H1 (cell line): ENCODE results near the gene SPDYE5. TPM values are rescaled to one million over a fixed set of nuclear protein-coding genes. Genes with fewer than 3 reads are reported as not detected.

Source experiments
- CTCF ChIA-PET: fragments of 300-600 bp; sonication (Branson Sonifier 250); formaldehyde crosslinking; loops from one replicate; lab custom pipeline; 2021; ENCODE audit not compliant: partially characterized antibody; lab: Charles Lee
- POLR2A ChIA-PET: fragments of 300-600 bp; sonication (Branson Sonifier 250); formaldehyde crosslinking; loops from one replicate; lab custom pipeline; 2021; ENCODE audit warnings: inconsistent platforms; ENCODE audit not compliant: partially characterized antibody; lab: Charles Lee
- DNase-seq, 2 experiments: peaks; one replicate each; pipeline versions ENCODE4 v3.0.0 to v3.0.0-alpha.2; 2010 to 2022; ENCODE audit warnings: low spot score in 2 of 2, low read depth in 1 of 2, mixed read lengths in 1 of 2
- FAIRE-seq: peaks from 2 replicates; lab custom pipeline; 2011; peaks lifted over from hg19 to GRCh38; lab: Jason Lieb, UNC
- H2AFZ ChIP-seq: 2 replicates; pipeline ENCODE4 v1.8.1; 2012; ENCODE audit warnings: low read length, inconsistent platforms
- H2AK5ac ChIP-seq: 2 replicates; pipeline ENCODE4 v1.6.1; 2013; ENCODE audit warnings: low read depth, low read length
- H2BK120ac ChIP-seq: replicated peaks from 2 replicates; pipeline ENCODE3; 2013; ENCODE audit warnings: low read depth, low read length, inconsistent platforms
- H2BK12ac ChIP-seq: 2 replicates; pipeline ENCODE4 v1.6.1; 2013; ENCODE audit warnings: low read depth, low read length
- H2BK15ac ChIP-seq: 2 replicates; pipeline ENCODE4 v1.6.1; 2013; ENCODE audit warnings: low read length
- H2BK20ac ChIP-seq: 2 replicates; pipeline ENCODE4 v1.6.1; 2013; ENCODE audit warnings: low read length
- H2BK5ac ChIP-seq: 2 replicates; pipeline ENCODE4 v1.6.1; 2013; ENCODE audit warnings: low read depth, low read length
- H3K14ac ChIP-seq: 2 replicates; pipeline ENCODE4 v1.6.1; 2013; ENCODE audit warnings: inconsistent platforms; ENCODE audit not compliant: insufficient read length
- H3K18ac ChIP-seq: 2 replicates; pipeline ENCODE4 v1.6.1; 2013; ENCODE audit warnings: low read length; ENCODE audit errors: extremely low read depth
- H3K23ac ChIP-seq: 2 replicates; pipeline ENCODE4 v1.6.1; 2013; ENCODE audit warnings: inconsistent platforms; ENCODE audit not compliant: insufficient read length
- H3K23me2 ChIP-seq: 2 replicates; pipeline ENCODE4 v1.6.1; 2013; ENCODE audit warnings: low read depth, low read length
- H3K27ac ChIP-seq: 2 replicates; pipeline ENCODE4 v1.6.1; 2011; ENCODE audit warnings: low read depth, low read length, inconsistent platforms
- H3K27me3 ChIP-seq, 4 experiments: replicated peaks in 1 of 4; 1 replicate in 1 of 4; 2 replicates in 3 of 4; pipeline versions ENCODE4 v1.6.1 to v1.8.1; 2011 to 2013; ENCODE audit warnings: low read length in 3 of 4, mild to moderate bottlenecking in 3 of 4, inconsistent platforms in 2 of 4, mixed read lengths in 2 of 4, moderate library complexity in 1 of 4; ENCODE audit not compliant: control insufficient read depth in 3 of 4, insufficient read depth in 3 of 4; ENCODE audit errors: extremely low read depth in 1 of 4
- H3K36me3 ChIP-seq, 4 experiments: 2 replicates each; pipeline versions ENCODE4 v1.6.1 to v1.8.1; 2011 to 2013; ENCODE audit warnings: mild to moderate bottlenecking in 4 of 4, low read length in 3 of 4, moderate library complexity in 2 of 4, control low read depth in 1 of 4, inconsistent platforms in 1 of 4; ENCODE audit not compliant: insufficient read depth in 4 of 4, control insufficient read depth in 2 of 4
- H3K4ac ChIP-seq: replicated peaks from 2 replicates; pipeline ENCODE3; 2013; ENCODE audit warnings: low read length, low read depth, mixed read lengths, inconsistent platforms; ENCODE audit not compliant: insufficient read length
- H3K4me1 ChIP-seq, 4 experiments: replicated peaks in 1 of 4; 1 replicate in 1 of 4; 2 replicates in 3 of 4; pipeline versions ENCODE4 v1.6.1 to v1.8.1; 2011 to 2013; ENCODE audit warnings: low read length in 3 of 4, inconsistent platforms in 2 of 4, mixed read lengths in 1 of 4; ENCODE audit not compliant: insufficient read depth in 4 of 4, control insufficient read depth in 3 of 4
- H3K4me2 ChIP-seq, 2 experiments: 2 replicates each; pipeline versions ENCODE4 v1.6.1 to v1.8.1; 2011 to 2013; ENCODE audit warnings: low read depth in 2 of 2, low read length in 2 of 2, control low read depth in 1 of 2, inconsistent platforms in 1 of 2, mild to moderate bottlenecking in 1 of 2; ENCODE audit not compliant: insufficient read depth in 1 of 2
- H3K4me3 ChIP-seq, 4 experiments: fragments of 200-600, 300-600 bp in 1 of 4; sonication (generic), shearing (Covaris generic), sonication (Bioruptor Twin) in 1 of 4; 2 replicates each; pipeline versions ENCODE4 v1.5.1 to v1.8.1; 2011 to 2016; ENCODE audit warnings: low read length in 4 of 4, low read depth in 3 of 4, control low read depth in 2 of 4, inconsistent platforms in 2 of 4, mild to moderate bottlenecking in 2 of 4, mixed read lengths in 1 of 4, moderate library complexity in 1 of 4; ENCODE audit not compliant: insufficient read depth in 2 of 4; ENCODE audit errors: extremely low read depth in 1 of 4
- H3K56ac ChIP-seq: replicated peaks from 2 replicates; pipeline ENCODE3; 2013; ENCODE audit warnings: low read depth, mild to moderate bottlenecking, mixed read lengths, low read length, inconsistent platforms; ENCODE audit not compliant: insufficient read length
- H3K79me1 ChIP-seq: 2 replicates; pipeline ENCODE4 v1.6.1; 2013; ENCODE audit warnings: low read depth, low read length, control low read depth
- H3K79me2 ChIP-seq, 2 experiments: 2 replicates each; pipeline versions ENCODE4 v1.6.1 to v1.8.1; 2012 to 2013; ENCODE audit warnings: low read length in 2 of 2, mild to moderate bottlenecking in 2 of 2, inconsistent platforms in 1 of 2; ENCODE audit not compliant: insufficient read depth in 2 of 2, control insufficient read depth in 1 of 2
- H3K9ac ChIP-seq, 4 experiments: replicated peaks in 1 of 4; 1 replicate in 1 of 4; 2 replicates in 3 of 4; pipeline versions ENCODE4 v1.6.1 to v1.8.1; 2011 to 2013; ENCODE audit warnings: low read depth in 3 of 4, low read length in 3 of 4, control low read depth in 2 of 4, mild to moderate bottlenecking in 2 of 4, moderate library complexity in 2 of 4, inconsistent platforms in 1 of 4; ENCODE audit errors: extremely low read depth in 1 of 4
- H3K9me3 ChIP-seq, 2 experiments: 2 replicates each; pipeline versions ENCODE4 v1.6.1 to v1.8.1; 2012 to 2013; ENCODE audit warnings: mild to moderate bottlenecking in 2 of 2, moderate library complexity in 2 of 2, control low read depth in 1 of 2, inconsistent platforms in 1 of 2, low read depth in 1 of 2, low read length in 1 of 2, mixed read lengths in 1 of 2; ENCODE audit not compliant: insufficient read depth in 2 of 2
- H4K20me1 ChIP-seq, 2 experiments: replicated peaks in 1 of 2; 2 replicates each; pipeline versions ENCODE3 to v1.8.1; 2011 to 2013; ENCODE audit warnings: inconsistent platforms in 2 of 2, low read length in 2 of 2, mild to moderate bottlenecking in 1 of 2; ENCODE audit not compliant: insufficient read depth in 2 of 2, control insufficient read depth in 1 of 2
- H4K5ac ChIP-seq: 2 replicates; pipeline ENCODE4 v1.6.1; 2013; ENCODE audit warnings: low read length, low read depth, mixed read lengths, inconsistent platforms; ENCODE audit not compliant: insufficient read length
- H4K8ac ChIP-seq: 2 replicates; pipeline ENCODE4 v1.8.0; 2013; ENCODE audit warnings: mild to moderate bottlenecking, moderate library complexity, low read length, inconsistent platforms; ENCODE audit not compliant: insufficient read depth; ENCODE audit errors: extremely low read depth
- H4K91ac ChIP-seq: replicated peaks from 2 replicates; pipeline ENCODE3; 2013; ENCODE audit warnings: low read length, mixed read lengths, inconsistent platforms; ENCODE audit not compliant: insufficient read length
- CREB1 ChIP-seq: IDR thresholded peaks from 2 replicates; pipeline ENCODE4 v1.6.1; 2012; ENCODE audit warnings: inconsistent platforms
- EP300 ChIP-seq, 2 experiments: IDR thresholded peaks; 1 replicate in 1 of 2; 2 replicates in 1 of 2; pipeline ENCODE4 v1.6.1; 2011 to 2012; ENCODE audit warnings: low read depth in 2 of 2, low read length in 2 of 2, mild to moderate bottlenecking in 2 of 2, borderline replicate concordance in 1 of 2, inconsistent platforms in 1 of 2, moderate library complexity in 1 of 2
- EZH2 ChIP-seq: fragments of 200-600 bp; sonication (generic); IDR thresholded peaks from 2 replicates; pipeline ENCODE4 v1.7.1; 2012; ENCODE audit warnings: low read depth, mild to moderate bottlenecking, moderate library complexity, low read length, inconsistent platforms; ENCODE audit not compliant: severe bottlenecking
- HDAC6 ChIP-seq: IDR thresholded peaks from one replicate; pipeline ENCODE4 v1.7.1; 2012; ENCODE audit warnings: low read depth, mild to moderate bottlenecking, inconsistent platforms, low read length, moderate library complexity
- JUND ChIP-seq: IDR thresholded peaks from 2 replicates; pipeline ENCODE4 v1.6.1; 2011; ENCODE audit warnings: mild to moderate bottlenecking, improper control_type of control experiment, low read length
- MAFK ChIP-seq: IDR thresholded peaks from 2 replicates; pipeline ENCODE4 v1.6.1; 2012; ENCODE audit warnings: low read depth, mild to moderate bottlenecking, improper control_type of control experiment, low read length
- POLR2A ChIP-seq, 2 experiments: IDR thresholded peaks; 1 replicate in 1 of 2; 2 replicates in 1 of 2; pipeline ENCODE4 v1.6.1; 2011; ENCODE audit warnings: low read depth in 2 of 2, low read length in 2 of 2, mild to moderate bottlenecking in 2 of 2; ENCODE audit errors: control extremely low read depth in 1 of 2
- POLR2AphosphoS5 ChIP-seq: IDR thresholded peaks from 2 replicates; pipeline ENCODE4 v1.6.1; 2011; ENCODE audit warnings: low read depth, low read length
- TCF12 ChIP-seq: IDR thresholded peaks from 2 replicates; pipeline ENCODE4 v1.6.1; 2011; ENCODE audit warnings: low read depth, mild to moderate bottlenecking, low read length
- YY1 ChIP-seq: IDR thresholded peaks from 2 replicates; pipeline ENCODE4 v1.6.1; 2011; ENCODE audit warnings: low read depth, mild to moderate bottlenecking, low read length
- WGBS, 2 experiments: shearing (Covaris generic) in 1 of 2; methylation state at CpG; one replicate each; pipeline versions ENCODE4 v1.1.6 to v1.1.7; 2013 to 2015; ENCODE audit warnings: low lambda C conversion rate in 2 of 2, mixed read lengths in 2 of 2, inconsistent platforms in 1 of 2, low coverage in 1 of 2, missing lambda C conversion rate in 1 of 2; ENCODE audit not compliant: insufficient replicate concordance in 2 of 2, insufficient coverage in 1 of 2, insufficient read length in 1 of 2; ENCODE audit errors: extremely low coverage in 1 of 2, missing lambda C conversion rate in 1 of 2; 5-methylcytosine and 5-hydroxymethylcytosine counted together
- polyA plus RNA-seq, 7 experiments: library from polyadenylated mRNA; depleted of rRNA in 3 of 7; stranded (reverse) in 5 of 7; unstranded in 2 of 7; fragments of >200 nt in 5 of 7; fragments of 200-250 nt in 2 of 7; gene quantifications; 1 replicate in 5 of 7; 2 replicates in 1 of 7; 4 replicates in 1 of 7; pipeline versions ENCODE4 v1.2.1 to v1.2.3, GENCODE V29; 2011 to 2013; ENCODE audit warnings: missing spikeins in 2 of 7, mixed read lengths in 2 of 7
- total RNA-seq: library from RNA; stranded (reverse); fragmentation: NEBNext Ultra II Directional; extraction: Animal tissue kit (Norgen Biotek cat#: 25700); gene quantifications from 2 replicates; pipeline ENCODE4 v1.2.1, GENCODE V29; 2021

The SPDYE5 gene
- total and polyA plus RNA-seq, 2 of the 8 experiments (the other 6 are each of a cell fraction or from before 2014, with no cell fraction given): not detected

- no peak overlapping the region for H2BK15ac ChIP-seq
- no peak overlapping the region for H2BK20ac ChIP-seq
- no peak overlapping the region for H4K5ac ChIP-seq
- no peak overlapping the region for H3K4me2 ChIP-seq
- H3K4ac ChIP-seq: no peak overlapping the region
- H4K8ac ChIP-seq: no peak overlapping the region; the same call in 1 of the 2 replicates
- peak; percentile 85 for TF ChIP-seq JUND
- TF ChIP-seq TCF12: 0 out of 2 replicates have a peak, but pooled peaks have one; percentile 63
- no peak for TF ChIP-seq CREB1
- no peak for TF ChIP-seq EP300 (IDR thresholded peaks at IDR 0.05; ENCODE audit: borderline replicate concordance in 1 of 2, low read depth in 2 of 2, low read length in 2 of 2)
- peak; percentile 25; the same call in 1 of the 2 replicates for TF ChIP-seq MAFK
- 0 out of 3 replicates have a peak, but pooled peaks of 1 of the 2 experiments have one; percentile 1 for TF ChIP-seq POLR2A (IDR thresholded peaks at IDR 0.05; ENCODE audit: control extremely low read depth in 1 of 2, low read depth in 2 of 2, low read length in 2 of 2)
- peak; percentile 59 for TF ChIP-seq POLR2AphosphoS5
- no peak for TF ChIP-seq YY1
- TF ChIP-seq EZH2: no peak
- no peak for TF ChIP-seq HDAC6
- ChIA-PET CTCF (interaction anchor here (0.6 to 1.5 kb wide), 3 partner anchors 230 to 1045 kb away, joined by 3 to 5 read pairs (median 3); no protein-coding TSS in a partner anchor), POLR2A (interaction anchor here (0.6 to 1.2 kb wide), 2 partner anchors 45 to 93 kb away, joined by 3 to 6 read pairs; partner anchors contain the start of gene POM121C)
- no peak overlapping the region for H3K9ac ChIP-seq
- no peak overlapping the region for H4K91ac ChIP-seq
- peaks cover 3 to 10% of the 10 kb centered on the region in 2 experiments; a peak in 3 of 4 replicates for H3K79me2 ChIP-seq
- no peak overlapping the region for H3K4me3 ChIP-seq
- H3K9me3 ChIP-seq: no peaks in the 10 kb centered on the region
- peak; percentile 19 to 46 for DNase-seq
- H3K23me2 ChIP-seq: peaks cover 7% of the 10 kb centered on the region; the same call in 1 of the 2 replicates
- H3K79me1 ChIP-seq: peaks cover 5% of the 10 kb centered on the region
- H2BK12ac ChIP-seq: no peak overlapping the region
- H2AFZ ChIP-seq: no peak overlapping the region
- H4K20me1 ChIP-seq: no peaks in the 10 kb centered on the region
- no peaks in the 10 kb centered on the region for H3K27me3 ChIP-seq
- no peak overlapping the region for H2AK5ac ChIP-seq
- H3K56ac ChIP-seq: no peak overlapping the region
- 64% methylated on average over 6 of the region's 6 CpGs; no CpG with 5 or more reads in 1 of the 2 experiments for WGBS, 2 experiments
- H2BK5ac ChIP-seq: no peak overlapping the region
- no peak for FAIRE-seq
- no peak overlapping the region for H3K23ac ChIP-seq
- H3K4me1 ChIP-seq: peaks cover 0 to 4% (median 0%) of the 10 kb centered on the region in 4 experiments; a peak in 2 of 7 replicates
- peaks cover 2 to 11% (median 9%) of the 10 kb centered on the region in 4 experiments; a peak in 7 of 8 replicates for H3K36me3 ChIP-seq
- no peak overlapping the region for H3K14ac ChIP-seq
- no peak overlapping the region for H2BK120ac ChIP-seq
- H3K27ac ChIP-seq: no peak overlapping the region
- H3K18ac ChIP-seq: no peak overlapping the region
Observed at GRCh38 chr7:75531359-75531821, 39.3 kb downstream of the SPDYE5 start.
